Hepatocyte (in vitro differentiated cells): ENCODE measurements around the gene NDST3. TPM values are rescaled to one million over a fixed set of nuclear protein-coding genes. Genes with fewer than 3 reads are reported as not detected.

ENCODE experiments used
- DNase-seq: peaks from one replicate; pipeline ENCODE4 v3.0.0-alpha.2; 2016; ENCODE audit warnings: low spot score
- H2AFZ ChIP-seq: fragments of 200-600 bp; sonication (generic); 2 replicates; pipeline ENCODE4 v1.6.0; 2016; ENCODE audit warnings: antibody characterized with exemption, mild to moderate bottlenecking
- H3K27ac ChIP-seq: fragments of 200-600 bp; sonication (generic); 2 replicates; pipeline ENCODE4 v1.5.1; 2016; ENCODE audit warnings: mild to moderate bottlenecking
- H3K27me3 ChIP-seq: fragments of 200-600 bp; sonication (generic); 2 replicates; pipeline ENCODE4 v1.6.1; 2016
- H3K36me3 ChIP-seq: fragments of 200-600 bp; sonication (generic); replicated peaks from 2 replicates; pipeline ENCODE4 v1.5.1; 2016; ENCODE audit warnings: low read depth; ENCODE audit not compliant: insufficient read depth
- H3K4me1 ChIP-seq: fragments of 200-600 bp; sonication (generic); 2 replicates; pipeline ENCODE4 v1.5.1; 2016; ENCODE audit warnings: mild to moderate bottlenecking, moderate library complexity; ENCODE audit not compliant: insufficient read depth
- H3K4me2 ChIP-seq: fragments of 200-600 bp; sonication (generic); 2 replicates; pipeline ENCODE4 v1.6.0; 2016
- H3K4me3 ChIP-seq: fragments of 200-600 bp; sonication (generic); 2 replicates; pipeline ENCODE4 v1.5.1; 2016; ENCODE audit warnings: mild to moderate bottlenecking
- H3K79me2 ChIP-seq: fragments of 200-600 bp; sonication (generic); 2 replicates; pipeline ENCODE4 v1.6.0; 2017; ENCODE audit warnings: mild to moderate bottlenecking
- H3K9me2 ChIP-seq: fragments of 200-600 bp; sonication (generic); replicated peaks from 2 replicates; pipeline ENCODE4 v1.6.0; 2017; ENCODE audit warnings: mild to moderate bottlenecking; ENCODE audit not compliant: insufficient read depth
- H3K9me3 ChIP-seq: fragments of 200-600 bp; sonication (generic); 2 replicates; pipeline ENCODE4 v1.5.1; 2016; ENCODE audit warnings: low read depth, mild to moderate bottlenecking
- H4K20me1 ChIP-seq: fragments of 200-600 bp; sonication (generic); 2 replicates; pipeline ENCODE4 v1.6.0; 2016; ENCODE audit warnings: mild to moderate bottlenecking; ENCODE audit not compliant: insufficient read depth, poor library complexity, severe bottlenecking
- EZH2 ChIP-seq: fragments of 200-600 bp; sonication (generic); IDR thresholded peaks from 2 replicates; pipeline ENCODE4 v1.6.1; 2016; ENCODE audit warnings: antibody characterized with exemption, mild to moderate bottlenecking, borderline replicate concordance
- EZH2phosphoT487 ChIP-seq: fragments of 200-600 bp; sonication (generic); IDR thresholded peaks from one replicate; pipeline ENCODE4 v1.6.1; 2018; ENCODE audit warnings: antibody characterized with exemption, mild to moderate bottlenecking, low read depth, moderate library complexity; ENCODE audit not compliant: unreplicated experiment, severe bottlenecking
- WGBS: methylation state at CpG from one replicate; pipeline ENCODE4 v1.1.6; 2016; ENCODE audit warnings: low lambda C conversion rate; ENCODE audit errors: missing lambda C conversion rate; 5-methylcytosine and 5-hydroxymethylcytosine counted together
- polyA plus RNA-seq: library from polyadenylated mRNA; unstranded; fragments of >200 nt; fragmentation: Nextera tagmentation; extraction: Ambion mirVana; gene quantifications from 2 replicates; pipeline ENCODE4 v1.2.1, GENCODE V29; 2016
- total RNA-seq: library from RNA; depleted of rRNA; stranded (reverse); fragments of >200 nt; gene quantifications from 2 replicates; pipeline ENCODE4 v1.2.3, GENCODE V29; 2014
- TF ChIP-seq, protein P1 (sequence below): fragments of 200-600 bp; sonication (generic); IDR thresholded peaks from 2 replicates; pipeline ENCODE4 v1.5.1; 2016; ENCODE audit warnings: antibody characterized with exemption, mild to moderate bottlenecking; ENCODE audit not compliant: poor library complexity

Gene NDST3
- total and polyA plus RNA-seq, 2 experiments from 2014 or later: 1.3 to 1.6 TPM

DNA sequence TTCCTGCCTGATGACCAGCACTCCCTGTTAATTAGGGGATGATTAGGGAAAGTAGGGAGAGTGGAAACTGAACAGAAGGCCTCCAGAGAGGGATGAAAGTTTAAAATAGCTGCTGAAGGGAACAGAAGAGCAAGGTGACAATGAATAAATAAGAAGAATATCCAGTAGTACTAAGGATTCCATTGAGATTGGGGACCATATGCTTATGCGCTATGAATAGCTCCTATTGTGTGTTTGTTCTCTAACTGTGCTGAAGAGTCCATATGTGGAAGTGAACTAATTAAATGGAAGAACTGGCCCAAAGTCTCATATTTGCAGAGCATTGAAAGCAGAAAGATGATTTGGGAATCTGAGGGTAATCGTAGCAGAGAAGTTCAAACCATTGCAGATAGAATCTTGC lies 181.5 kb downstream of the NDST3 start:
- no peaks in the 10 kb centered on the region for H3K27me3 ChIP-seq
- no peaks in the 10 kb centered on the region for H4K20me1 ChIP-seq
- WGBS: 97% methylated on average over 2 of the region's 2 CpGs
- H3K36me3 ChIP-seq: no peaks in the 10 kb centered on the region
- no peak overlapping the region for H3K4me2 ChIP-seq
- H2AFZ ChIP-seq: no peak overlapping the region
- TF ChIP-seq, protein P1, sequence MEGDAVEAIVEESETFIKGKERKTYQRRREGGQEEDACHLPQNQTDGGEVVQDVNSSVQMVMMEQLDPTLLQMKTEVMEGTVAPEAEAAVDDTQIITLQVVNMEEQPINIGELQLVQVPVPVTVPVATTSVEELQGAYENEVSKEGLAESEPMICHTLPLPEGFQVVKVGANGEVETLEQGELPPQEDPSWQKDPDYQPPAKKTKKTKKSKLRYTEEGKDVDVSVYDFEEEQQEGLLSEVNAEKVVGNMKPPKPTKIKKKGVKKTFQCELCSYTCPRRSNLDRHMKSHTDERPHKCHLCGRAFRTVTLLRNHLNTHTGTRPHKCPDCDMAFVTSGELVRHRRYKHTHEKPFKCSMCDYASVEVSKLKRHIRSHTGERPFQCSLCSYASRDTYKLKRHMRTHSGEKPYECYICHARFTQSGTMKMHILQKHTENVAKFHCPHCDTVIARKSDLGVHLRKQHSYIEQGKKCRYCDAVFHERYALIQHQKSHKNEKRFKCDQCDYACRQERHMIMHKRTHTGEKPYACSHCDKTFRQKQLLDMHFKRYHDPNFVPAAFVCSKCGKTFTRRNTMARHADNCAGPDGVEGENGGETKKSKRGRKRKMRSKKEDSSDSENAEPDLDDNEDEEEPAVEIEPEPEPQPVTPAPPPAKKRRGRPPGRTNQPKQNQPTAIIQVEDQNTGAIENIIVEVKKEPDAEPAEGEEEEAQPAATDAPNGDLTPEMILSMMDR: no peak
- TF ChIP-seq EZH2 (no peak), EZH2phosphoT487 (no peak)
- no peaks in the 10 kb centered on the region for H3K9me2 ChIP-seq
- H3K9me3 ChIP-seq: no peaks in the 10 kb centered on the region
- no peaks in the 10 kb centered on the region for H3K4me1 ChIP-seq
- no peak overlapping the region for H3K4me3 ChIP-seq
- DNase-seq: no peak
- no peaks in the 10 kb centered on the region for H3K79me2 ChIP-seq
- H3K27ac ChIP-seq: no peak overlapping the region

DNA sequence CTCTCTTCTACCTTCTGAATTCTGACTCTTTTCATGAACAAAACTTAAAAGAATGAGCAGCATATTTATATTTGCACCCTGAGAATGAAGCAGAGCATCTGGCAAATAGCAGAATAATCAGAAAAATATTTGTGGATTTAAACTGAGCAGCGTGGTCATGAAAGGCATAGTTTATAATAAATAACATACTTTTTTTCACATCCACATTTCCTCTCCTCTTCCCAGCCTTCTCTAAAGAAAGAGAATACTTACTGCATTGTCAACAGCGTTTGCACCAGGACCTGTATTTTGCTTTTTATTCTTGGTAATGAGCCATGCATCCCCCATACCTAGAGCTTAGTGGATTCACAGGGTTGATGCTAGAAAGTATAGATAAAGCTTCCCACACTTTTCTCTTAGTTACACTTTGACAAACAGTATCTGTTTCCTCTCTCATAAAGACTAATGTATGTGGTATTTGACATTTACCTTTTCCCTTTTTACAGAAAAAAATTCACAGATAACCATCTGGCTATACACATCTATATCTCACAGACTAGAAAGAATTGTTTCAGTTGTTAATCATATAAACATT lies 187.0 kb downstream of the NDST3 start:
- no peak for DNase-seq
- H3K79me2 ChIP-seq: no peaks in the 10 kb centered on the region
- WGBS: 39% methylated on average over 2 of the region's 2 CpGs
- H3K9me3 ChIP-seq: no peaks in the 10 kb centered on the region
- no peaks in the 10 kb centered on the region for H3K4me1 ChIP-seq
- TF ChIP-seq, protein P1: no peak
- TF ChIP-seq EZH2phosphoT487: no peak
- TF ChIP-seq EZH2: no peak
- no peak overlapping the region for H2AFZ ChIP-seq
- H3K27ac ChIP-seq: no peak overlapping the region
- no peaks in the 10 kb centered on the region for H4K20me1 ChIP-seq
- no peaks in the 10 kb centered on the region for H3K9me2 ChIP-seq
- no peak overlapping the region for H3K4me3 ChIP-seq
- no peaks in the 10 kb centered on the region for H3K27me3 ChIP-seq
- no peaks in the 10 kb centered on the region for H3K36me3 ChIP-seq
- no peak overlapping the region for H3K4me2 ChIP-seq

DNA sequence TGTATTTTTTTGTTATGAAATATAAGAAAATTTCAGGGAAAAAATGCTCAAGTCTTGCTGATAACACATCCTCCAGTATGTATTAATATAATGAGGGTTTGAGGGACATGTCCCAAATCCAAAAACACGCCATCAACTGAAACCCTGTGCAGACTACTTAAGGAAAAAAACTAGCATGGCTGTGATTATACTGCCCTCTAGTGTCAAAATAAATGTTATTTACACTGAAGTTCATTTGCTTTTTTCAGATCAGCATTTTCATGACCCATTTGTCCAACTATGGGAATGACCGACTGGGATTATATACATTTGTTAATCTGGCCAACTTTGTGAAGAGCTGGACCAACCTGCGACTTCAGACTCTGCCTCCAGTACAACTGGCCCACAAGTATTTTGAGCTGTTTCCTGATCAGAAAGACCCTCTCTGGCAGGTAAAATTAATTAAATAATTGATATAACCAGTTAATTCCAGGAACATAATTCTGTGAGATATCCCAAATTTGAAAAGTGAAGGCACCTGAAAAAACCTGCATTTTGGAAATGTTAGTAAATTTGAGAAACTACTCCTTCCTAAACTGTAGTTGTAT lies 190.1 kb downstream of the NDST3 start:
- H3K9me2 ChIP-seq: no peaks in the 10 kb centered on the region
- H3K4me2 ChIP-seq: no peak overlapping the region
- TF ChIP-seq EZH2phosphoT487 (no peak), EZH2 (no peak)
- TF ChIP-seq, protein P1: peak; percentile 77
- no peak overlapping the region for H2AFZ ChIP-seq
- H3K27ac ChIP-seq: no peak overlapping the region
- H3K27me3 ChIP-seq: no peaks in the 10 kb centered on the region
- no peaks in the 10 kb centered on the region for H3K79me2 ChIP-seq
- H4K20me1 ChIP-seq: no peaks in the 10 kb centered on the region
- no peaks in the 10 kb centered on the region for H3K36me3 ChIP-seq
- WGBS: 23% methylated on average over 3 of the region's 3 CpGs
- H3K4me1 ChIP-seq: no peaks in the 10 kb centered on the region
- no peak overlapping the region for H3K4me3 ChIP-seq
- peak; percentile 61 for DNase-seq
- no peaks in the 10 kb centered on the region for H3K9me3 ChIP-seq
